ENCODE data around the gene CEP112.

Gene CEP112

GRCh38 chr17:66191593-66192377, at the start of gene CEP112:
CEP112 (minus strand) TSS chr17:66192133.
- DNase-seq: no peak

- DNase-seq: no peak
These were observed 48.7 kb upstream of the CEP112 start for GRCh38 chr17:66240630-66241029.

GRCh38 chr17:66240013-66240412, 48.1 kb upstream of the CEP112 start:
- no peak for DNase-seq

- no peak for DNase-seq
These were observed 43.6 kb upstream of the CEP112 start for GRCh38 chr17:66235377-66235994.

GRCh38 chr17:66234611-66235010, 42.7 kb upstream of the CEP112 start:
- DNase-seq: no peak

GRCh38 chr17:66233023-66233753, 41.3 kb upstream of the CEP112 start:
- DNase-seq: no peak

- DNase-seq: no peak
These were observed 39.1 kb upstream of the CEP112 start for GRCh38 chr17:66230922-66231591.

GRCh38 chr17:66229783-66230538, 38.0 kb upstream of the CEP112 start:
- no peak for DNase-seq

GRCh38 chr17:66228887-66229782, 37.2 kb upstream of the CEP112 start, which contains the start of gene APOH:
APOH (minus strand) TSS chr17:66229415; CDS start chr17:66229379, 36 bp downstream.
- no peak for DNase-seq

GRCh38 chr17:66227212-66228045, 35.5 kb upstream of the CEP112 start:
- DNase-seq: no peak

- no peak for DNase-seq
These were observed 30.9 kb upstream of the CEP112 start for GRCh38 chr17:66222798-66223350.

GRCh38 chr17:66221755-66222530, 30.0 kb upstream of the CEP112 start:
- DNase-seq: no peak

- DNase-seq: no peak
These were observed 29.4 kb upstream of the CEP112 start for GRCh38 chr17:66221343-66221742.

GRCh38 chr17:66220079-66220835, 28.3 kb upstream of the CEP112 start:
- no peak for DNase-seq

GRCh38 chr17:66215529-66215911, 23.6 kb upstream of the CEP112 start:
- no peak for DNase-seq

GRCh38 chr17:66214884-66215528, 23.1 kb upstream of the CEP112 start:
- DNase-seq: no peak

GRCh38 chr17:66211047-66211810, 19.3 kb upstream of the CEP112 start:
- no peak for DNase-seq

Data from cortex of kidney (tissue), 1 donor.